ENCODE measurements around the gene GGPS1. TPM values are rescaled to one million over a fixed set of nuclear protein-coding genes. Genes with fewer than 3 reads are reported as not detected.

GGPS1 gene
- total RNA-seq, 1 experiment from 2014 or later, result 46.0 TPM

Other genes with a start within 250 kb of the GGPS1 start
- gene TOMM20, start 199.7 kb upstream of the GGPS1 start, total RNA-seq (2014; rRNA removed; shearing (Covaris generic)), result 48.1 and 69.7 TPM in 2 replicates
- gene RBM34, start 167.3 kb upstream of the GGPS1 start, total RNA-seq (2014; rRNA removed; shearing (Covaris generic)), result 43.4 and 76.4 TPM in 2 replicates
- gene ARID4B, start 391 bp upstream of the GGPS1 start, total RNA-seq (2014; rRNA removed; shearing (Covaris generic)), result 9.5 and 10.0 TPM in 2 replicates
- gene TBCE, start 38.9 kb downstream of the GGPS1 start, total RNA-seq (2014; rRNA removed; shearing (Covaris generic)), result 32.9 and 41.2 TPM in 2 replicates
- 25.2 and 26.8 TPM in 2 replicates for gene B3GALNT2, start 175.9 kb downstream of the GGPS1 start, total RNA-seq (2014; rRNA removed; shearing (Covaris generic))